ENCODE measurements around the gene LRCOL1. TPM values are rescaled to one million over a fixed set of nuclear protein-coding genes. Genes with fewer than 3 reads are reported as not detected.

LRCOL1 gene
- total and polyA plus RNA-seq, 2 of the 13 experiments (the other 11 are each of a cell fraction or from before 2014, with no cell fraction given) = not detected

- no peak overlapping the region for H3K9ac ChIP-seq (ENCODE audit: insufficient read depth, low read depth, low read length)
Observed at GRCh38 chr12:132623072-132623869, 12.9 kb upstream of the LRCOL1 start.

More at GRCh38 chr12:132623072-132623869, 12.9 kb upstream of the LRCOL1 start:
- FAIRE-seq = no peak
- TF ChIP-seq FUBP1 (CRISPR knock-in tag; IDR thresholded peaks at IDR 0.05; ENCODE audit: borderline replicate concordance) (no peak), ZSCAN25 (CRISPR knock-in tag; IDR thresholded peaks at IDR 0.05) (no peak), KLF16 (CRISPR knock-in tag; IDR thresholded peaks at IDR 0.05) (no peak), SAP130 (CRISPR knock-in tag; IDR thresholded peaks at IDR 0.05; ENCODE audit: low read depth) (no peak), RARA (CRISPR knock-in tag; IDR thresholded peaks at IDR 0.05) (no peak), ATAD3A (CRISPR knock-in tag; IDR thresholded peaks at IDR 0.05) (no peak), SMC3 (IDR thresholded peaks at IDR 0.05; ENCODE audit: low read length) (no peak), NFYB (CRISPR knock-in tag; IDR thresholded peaks at IDR 0.05) (no peak), ZNF839 (CRISPR knock-in tag; IDR thresholded peaks at IDR 0.05; ENCODE audit: borderline replicate concordance) (no peak), MXD3 (CRISPR knock-in tag; IDR thresholded peaks at IDR 0.05) (no peak), ZNF577 (CRISPR knock-in tag; IDR thresholded peaks at IDR 0.05; ENCODE audit: borderline replicate concordance, low read depth) (no peak), POLR2A (IDR thresholded peaks at IDR 0.05; ENCODE audit: insufficient read depth in 1 of 2, low read depth in 2 of 2, low read length in 2 of 2) (no peak)
- TF ChIP-seq, protein P1, sequence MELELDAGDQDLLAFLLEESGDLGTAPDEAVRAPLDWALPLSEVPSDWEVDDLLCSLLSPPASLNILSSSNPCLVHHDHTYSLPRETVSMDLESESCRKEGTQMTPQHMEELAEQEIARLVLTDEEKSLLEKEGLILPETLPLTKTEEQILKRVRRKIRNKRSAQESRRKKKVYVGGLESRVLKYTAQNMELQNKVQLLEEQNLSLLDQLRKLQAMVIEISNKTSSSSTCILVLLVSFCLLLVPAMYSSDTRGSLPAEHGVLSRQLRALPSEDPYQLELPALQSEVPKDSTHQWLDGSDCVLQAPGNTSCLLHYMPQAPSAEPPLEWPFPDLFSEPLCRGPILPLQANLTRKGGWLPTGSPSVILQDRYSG (CRISPR knock-in tag; IDR thresholded peaks at IDR 0.05) = no peak
- ATAC-seq = no peak
- BruUV-seq (replicated peaks) = no TSS peak
- Histone ChIP-seq H3K4me1 (ENCODE audit: insufficient read depth, low read length) (peaks cover 10% of the 10 kb centered on the region), H2AFZ (ENCODE audit: low read length) (no peak overlapping the region), H3K79me2 (ENCODE audit: insufficient read depth, low read length) (no peaks in the 10 kb centered on the region), H3K9me3 (ENCODE audit: low read length) (no peaks in the 10 kb centered on the region), H3K4me2 (ENCODE audit: low read depth, low read length) (no peak overlapping the region), H3K27me3 (ENCODE audit: control insufficient read depth in 1 of 2, insufficient read depth in 2 of 2, low read length in 2 of 2) (no peaks in the 10 kb centered on the region), H3K27ac (ENCODE audit: extremely low read length, insufficient read depth, low read length) (no peak overlapping the region), H4K20me1 (ENCODE audit: insufficient read depth, low read length) (no peaks in the 10 kb centered on the region; the same call in 1 of the 2 replicates), H3K36me3 (replicated peaks in 1 of 2; ENCODE audit: control insufficient read depth in 1 of 2, insufficient read depth in 2 of 2, low read length in 2 of 2) (peaks cover 8 to 20% of the 10 kb centered on the region in 2 experiments; a peak in 3 of 5 replicates), H3K4me3 (replicated peaks in 1 of 3; ENCODE audit: insufficient read depth in 1 of 3, low read depth in 2 of 3, low read length in 3 of 3) (no peak overlapping the region)
- in situ Hi-C loops (cut with HindIII; ENCODE audit: extremely low pct_ligation_motif_present, low pct_unique_long_range_greater_than_20kb) = no loop called here
- ChIA-PET CTCF (ENCODE audit: low intra/inter-chr PET ratio, low total read pairs) (no interaction called here), POLR2A (no interaction called here)
- intact Hi-C loops (cut with micrococcal nuclease; ENCODE audit: unreplicated experiment) = no loop called here
- 91% methylated on average over 16 of the region's 25 CpGs for WGBS (ENCODE audit: low lambda C conversion rate)
- no peak for DNase-seq (ENCODE audit: low spot score)

Measured in HepG2 (cell line).